Measurements from ENCODE around the gene NRARP.

- TF ChIP-seq CTCF (IDR thresholded peaks at IDR 0.05) (no peak), SIN3A (IDR thresholded peaks at IDR 0.05; ENCODE audit: borderline replicate concordance, insufficient read depth, low read depth, low read length) (no peak), POLR2AphosphoS5 (IDR thresholded peaks at IDR 0.05; ENCODE audit: low read depth, low read length) (no peak), REST (IDR thresholded peaks at IDR 0.05; ENCODE audit: insufficient read depth in 1 of 2, low read depth in 2 of 2, low read length in 1 of 2) (peak in 1 of 2 experiments; percentile 74; a peak in 3 of 4 replicates), TCF7L2 (IDR thresholded peaks at IDR 0.05; ENCODE audit: low read depth, low read length) (no peak)
Measured at GRCh38 chr9:137256362-137256761, 45.7 kb downstream of the NRARP start.
